ENCODE data around the gene ZNRD2.

ZNRD2 gene

GRCh38 chr11:65536412-65537295 lies 33.6 kb upstream of the ZNRD2 start:
- no peak for DNase-seq

- no peak for DNase-seq
Measured at GRCh38 chr11:65537296-65537597, 33.0 kb upstream of the ZNRD2 start.

GRCh38 chr11:65537620-65538231 lies 32.6 kb upstream of the ZNRD2 start:
- no peak for DNase-seq

DNA sequence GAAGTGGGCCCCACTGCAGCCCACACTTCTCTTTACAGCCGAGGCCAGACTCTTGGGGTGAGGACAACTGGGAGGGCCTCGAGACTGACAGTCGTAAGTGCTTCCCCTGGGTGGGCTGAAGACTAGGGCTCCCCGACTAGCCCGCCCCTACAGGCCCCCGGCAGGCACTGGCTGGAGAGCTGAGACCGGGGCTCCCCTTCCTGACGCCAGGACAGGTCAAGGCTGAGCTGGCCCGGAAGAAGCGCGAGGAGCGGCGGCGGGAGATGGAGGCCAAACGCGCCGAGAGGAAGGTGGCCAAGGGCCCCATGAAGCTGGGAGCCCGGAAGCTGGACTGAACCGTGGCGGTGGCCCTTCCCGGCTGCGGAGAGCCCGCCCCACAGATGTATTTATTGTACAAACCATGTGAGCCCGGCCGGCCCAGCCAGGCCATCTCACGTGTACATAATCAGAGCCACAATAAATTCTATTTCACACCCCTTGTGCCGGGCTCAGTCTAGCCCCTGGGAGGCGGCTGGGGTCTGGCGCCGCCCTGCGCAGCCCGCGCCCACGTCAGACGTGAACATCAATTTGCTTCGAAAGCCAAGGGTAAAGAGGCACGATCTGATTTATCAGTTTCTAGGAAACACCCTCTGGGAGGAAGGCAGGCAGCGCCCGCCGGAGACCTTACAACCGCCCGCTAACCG lies 31.9 kb upstream of the ZNRD2 start:
- peak; percentile 31 for DNase-seq

DNA sequence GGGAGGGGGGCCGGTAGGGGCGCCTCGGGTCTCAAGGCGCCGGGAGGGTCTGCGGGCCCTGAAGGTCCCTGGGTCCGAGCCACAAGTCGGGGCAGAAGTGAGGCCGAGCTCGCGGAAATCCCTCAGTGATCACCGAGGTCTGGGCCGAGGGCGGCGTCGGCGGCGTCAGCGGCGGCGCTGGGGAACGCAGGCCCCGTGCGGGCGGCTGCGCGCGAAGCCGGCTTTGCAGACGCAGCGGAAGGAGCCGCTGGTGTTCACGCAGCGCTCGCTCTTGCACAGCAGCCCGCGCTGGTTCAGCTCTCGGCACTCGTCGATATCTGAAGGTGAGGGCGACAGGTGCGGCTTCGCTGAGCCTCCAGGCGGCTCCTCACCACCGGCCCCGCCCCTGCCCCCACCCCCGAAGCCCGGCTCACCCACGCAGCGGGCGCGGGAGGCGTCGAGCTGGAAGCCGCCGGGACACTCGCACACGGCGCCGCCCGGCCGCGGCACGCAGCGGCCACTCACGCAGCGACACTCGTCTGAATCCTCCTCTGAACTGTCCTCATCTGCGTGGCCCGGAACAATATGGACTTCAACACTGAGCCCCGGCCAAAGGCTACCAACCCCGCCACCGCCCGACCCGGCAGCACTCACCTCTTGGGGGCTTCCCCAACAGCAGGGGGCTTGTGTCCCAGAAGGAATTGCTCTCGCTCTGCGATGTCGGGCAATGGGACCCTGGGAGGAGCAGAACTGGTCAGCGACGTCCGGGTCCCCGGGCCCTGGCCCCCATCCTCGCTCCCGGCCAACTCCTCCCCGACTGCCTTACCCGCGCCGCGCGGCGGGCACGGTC lies 31.1 kb upstream of the ZNRD2 start:
- DNase-seq: peak; percentile 47

- DNase-seq: peak; percentile 82
Measured at GRCh38 chr11:65539744-65540289, 30.5 kb upstream of the ZNRD2 start.

GRCh38 chr11:65540290-65541092 lies 29.8 kb upstream of the ZNRD2 start:
- DNase-seq: peak; percentile 93

GRCh38 chr11:65541093-65541982 lies 28.9 kb upstream of the ZNRD2 start:
- DNase-seq: no peak

DNA sequence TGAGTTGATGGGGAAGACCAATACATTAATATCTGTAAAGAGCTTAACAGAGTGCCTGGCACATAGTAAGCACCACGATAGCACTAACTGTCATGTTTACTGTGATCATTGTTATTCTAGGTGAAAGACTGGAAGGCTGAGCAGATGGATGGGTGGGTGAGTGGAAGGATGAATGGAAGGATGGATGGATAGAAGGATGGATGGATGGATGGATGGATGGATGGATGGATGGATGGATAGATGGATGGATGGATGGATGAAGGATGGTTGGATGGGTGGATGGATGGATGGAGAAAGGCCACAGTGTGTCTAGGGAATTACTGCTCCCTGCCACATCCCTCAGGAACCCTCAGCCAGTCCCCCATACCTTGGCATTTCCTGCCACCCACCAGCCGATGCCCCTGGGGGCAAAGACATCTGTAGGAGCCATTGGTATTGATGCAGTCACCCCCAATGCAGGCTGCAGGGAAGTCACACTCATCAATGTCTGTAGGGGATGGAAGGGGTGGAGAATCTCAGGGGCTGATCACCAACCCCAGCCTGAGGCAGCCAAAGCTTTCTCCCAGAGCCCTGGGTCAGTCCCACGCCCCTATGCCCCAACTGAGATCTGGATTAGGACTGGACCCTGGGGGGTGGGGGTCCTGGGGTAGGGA lies 27.4 kb upstream of the ZNRD2 start:
- DNase-seq: no peak

DNA sequence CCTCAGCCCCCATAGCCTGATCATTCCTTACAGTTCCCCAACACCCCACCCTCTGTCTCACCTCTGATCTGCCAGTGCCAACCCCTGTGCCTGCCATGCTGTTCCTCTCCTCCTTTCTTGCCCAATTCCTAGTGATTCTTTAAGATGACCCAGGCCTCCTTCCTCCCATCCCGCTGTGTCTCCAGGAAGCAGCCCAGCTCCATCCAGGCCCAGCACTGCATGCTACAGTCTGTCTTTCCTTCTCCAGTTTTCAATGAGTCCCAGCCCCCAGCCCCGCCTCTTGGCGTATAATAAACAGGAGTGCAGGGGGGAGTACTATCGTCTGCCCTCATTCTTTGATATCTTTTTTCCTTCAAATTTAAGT lies 24.4 kb upstream of the ZNRD2 start:
- no peak for DNase-seq

DNA sequence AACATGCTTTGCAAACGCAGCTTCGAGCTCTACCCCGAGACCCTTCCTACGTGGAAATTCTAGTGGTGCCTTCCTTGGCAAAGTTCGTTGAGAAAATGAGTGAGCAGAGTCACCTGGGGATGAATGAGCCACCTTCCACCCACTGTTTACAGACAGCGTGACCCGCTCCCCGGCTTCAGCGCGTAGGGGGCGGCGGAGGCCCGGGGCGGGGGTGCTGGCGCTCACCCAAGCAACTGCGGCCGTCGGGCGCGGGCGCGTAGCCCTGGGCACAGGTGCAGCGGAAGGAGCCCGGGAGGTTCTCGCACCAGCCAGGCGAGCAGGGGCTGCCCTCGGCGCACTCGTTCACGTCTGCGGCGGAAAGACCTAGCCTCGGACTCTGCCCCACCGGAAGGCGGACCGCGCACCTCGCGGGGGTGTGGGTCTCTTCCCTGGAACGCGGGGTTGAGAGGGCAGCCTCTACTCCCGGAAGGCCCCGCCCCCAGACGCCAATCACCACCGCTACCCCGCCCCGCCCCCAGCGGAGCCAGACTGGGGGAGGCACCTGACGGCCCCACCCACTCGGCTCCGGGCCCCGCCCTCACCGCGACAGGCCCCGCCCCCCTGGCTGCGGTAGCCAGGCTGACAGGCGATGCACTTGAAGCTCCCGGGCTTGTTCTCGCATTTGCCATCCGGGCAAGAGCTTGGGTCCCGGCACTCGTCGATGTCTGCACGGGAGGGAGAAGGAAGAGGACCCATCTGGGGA lies 23.9 kb upstream of the ZNRD2 start:
- peak; percentile 79 for DNase-seq

DNA sequence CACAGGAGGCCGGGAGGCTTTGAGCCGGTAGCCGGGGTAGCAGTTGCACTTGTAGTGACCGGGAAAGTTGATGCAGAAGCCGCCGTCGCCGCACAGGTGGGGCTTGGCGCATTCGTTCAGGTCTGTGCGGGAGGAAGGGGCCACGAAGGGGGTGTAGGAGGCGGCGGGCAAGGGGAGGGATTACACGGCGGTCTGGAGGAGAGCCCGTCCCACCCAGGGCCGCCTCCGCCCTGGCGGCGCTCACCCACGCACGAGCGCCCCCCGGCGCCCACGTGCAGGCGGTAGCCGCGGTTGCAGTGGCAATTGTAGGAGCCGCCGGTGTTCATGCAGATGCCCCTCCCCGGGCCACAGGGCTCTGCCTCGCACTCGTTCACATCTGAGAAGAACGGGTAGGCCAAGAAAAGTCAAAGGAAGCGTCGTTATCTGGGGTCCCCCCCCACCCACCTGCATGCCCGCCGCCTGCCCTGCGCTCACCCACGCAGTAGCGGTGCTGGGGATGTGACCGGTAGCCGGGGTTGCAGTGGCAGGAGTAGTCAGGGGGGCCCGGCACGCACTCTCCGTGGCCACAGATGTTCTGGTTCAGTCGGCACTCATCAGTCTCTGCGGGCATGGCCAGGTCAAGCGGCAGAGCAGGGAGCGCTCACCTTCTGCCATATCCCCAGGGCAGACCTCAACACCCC lies 22.7 kb upstream of the ZNRD2 start:
- no peak for DNase-seq

GRCh38 chr11:65548395-65548794 lies 21.9 kb upstream of the ZNRD2 start:
- DNase-seq: no peak

GRCh38 chr11:65549096-65549495 lies 21.2 kb upstream of the ZNRD2 start:
- no peak for DNase-seq

DNA sequence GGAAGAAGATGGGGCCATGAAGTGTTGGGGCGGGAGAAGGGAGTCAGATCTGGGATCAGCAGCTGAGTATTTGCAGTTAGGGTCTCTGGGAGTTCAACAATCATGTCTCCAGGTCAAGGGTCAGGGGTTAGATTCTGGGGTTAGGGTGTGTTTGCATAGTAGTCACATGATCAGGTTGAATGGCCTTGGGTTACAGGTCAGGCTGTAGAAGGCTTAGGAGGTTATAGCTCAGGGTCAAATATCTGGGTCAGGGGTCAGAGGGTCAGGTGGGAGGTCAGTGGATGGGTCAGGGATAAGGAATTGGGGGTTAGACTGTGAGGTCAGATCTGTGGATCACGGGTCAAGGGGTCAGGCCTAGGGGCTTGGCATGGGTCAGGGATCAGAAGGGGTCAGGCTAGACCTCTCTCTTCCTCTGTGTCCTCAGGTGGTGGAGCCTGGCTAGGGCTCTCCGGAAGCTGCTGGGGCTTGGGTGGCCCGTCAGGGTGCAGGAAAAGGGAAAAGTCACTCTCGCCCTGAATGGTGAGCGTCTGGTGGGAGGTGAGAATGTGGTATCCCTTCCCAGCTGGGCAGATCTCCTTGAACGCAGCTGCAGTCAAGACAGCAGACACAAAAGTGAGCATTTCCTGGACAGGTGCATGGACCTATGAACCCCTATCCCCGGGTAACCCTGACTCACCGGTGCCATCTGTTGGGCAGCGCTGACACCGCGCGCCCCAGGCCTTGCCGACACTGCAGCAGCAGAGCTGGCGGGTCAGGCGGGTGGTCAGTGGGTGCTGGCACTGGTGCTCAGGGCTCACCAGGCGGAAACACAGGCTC lies 18.5 kb upstream of the ZNRD2 start:
- DNase-seq: peak; percentile 46

DNA sequence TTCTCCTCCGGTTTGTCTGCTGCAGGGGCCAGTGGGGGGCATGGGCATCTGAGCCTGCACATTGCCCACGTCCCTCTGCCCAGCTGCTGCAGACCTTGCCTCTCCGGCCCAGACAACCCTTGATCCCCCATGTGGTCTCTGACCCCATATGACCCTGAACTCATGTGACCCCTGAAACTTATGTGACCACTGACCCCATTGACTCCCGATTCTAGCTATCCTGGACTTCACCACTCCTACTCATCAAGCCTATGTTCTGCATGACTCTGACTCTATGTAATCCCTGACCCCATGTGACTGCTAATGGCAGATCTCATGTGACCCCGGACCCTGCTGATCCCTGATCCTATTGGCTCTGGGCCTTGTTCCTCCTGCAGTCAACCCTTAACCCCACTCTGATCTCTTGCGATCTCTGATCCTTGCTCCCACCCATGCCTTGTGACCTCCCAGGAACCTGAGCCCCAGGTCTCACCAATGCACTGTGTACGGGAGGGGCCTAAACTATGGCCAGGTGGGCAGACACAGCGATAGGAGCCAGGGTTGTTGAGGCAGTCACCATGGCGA lies 17.8 kb upstream of the ZNRD2 start:
- DNase-seq: no peak

GRCh38 chr11:65553301-65554001 lies 16.8 kb upstream of the ZNRD2 start:
- no peak for DNase-seq
